Measurements from ENCODE around the gene SOX12.

DNA sequence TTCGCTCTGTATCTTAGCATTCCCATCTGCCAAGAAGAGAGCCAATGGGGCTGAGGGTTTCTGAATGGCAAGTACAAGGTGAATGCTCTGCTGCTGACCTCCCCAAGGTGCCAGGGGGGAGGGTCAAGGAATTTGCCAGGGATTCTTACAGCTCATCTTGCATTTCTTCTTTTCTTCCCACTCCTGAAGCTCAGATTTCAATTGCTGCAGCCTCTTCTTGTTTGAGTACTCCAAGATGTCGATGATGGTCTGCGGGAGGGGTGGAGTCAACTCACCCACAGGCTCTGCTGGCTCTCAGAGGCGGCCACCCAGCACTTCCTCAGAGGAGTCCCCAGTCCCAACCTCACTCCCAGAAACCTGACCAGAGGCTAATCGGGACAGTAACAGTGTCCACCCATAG lies 47.2 kb upstream of the SOX12 start:
- no peak for TF ChIP-seq EZH2 (IDR thresholded peaks at IDR 0.05; ENCODE audit: low read length)
- TF ChIP-seq, protein P1, sequence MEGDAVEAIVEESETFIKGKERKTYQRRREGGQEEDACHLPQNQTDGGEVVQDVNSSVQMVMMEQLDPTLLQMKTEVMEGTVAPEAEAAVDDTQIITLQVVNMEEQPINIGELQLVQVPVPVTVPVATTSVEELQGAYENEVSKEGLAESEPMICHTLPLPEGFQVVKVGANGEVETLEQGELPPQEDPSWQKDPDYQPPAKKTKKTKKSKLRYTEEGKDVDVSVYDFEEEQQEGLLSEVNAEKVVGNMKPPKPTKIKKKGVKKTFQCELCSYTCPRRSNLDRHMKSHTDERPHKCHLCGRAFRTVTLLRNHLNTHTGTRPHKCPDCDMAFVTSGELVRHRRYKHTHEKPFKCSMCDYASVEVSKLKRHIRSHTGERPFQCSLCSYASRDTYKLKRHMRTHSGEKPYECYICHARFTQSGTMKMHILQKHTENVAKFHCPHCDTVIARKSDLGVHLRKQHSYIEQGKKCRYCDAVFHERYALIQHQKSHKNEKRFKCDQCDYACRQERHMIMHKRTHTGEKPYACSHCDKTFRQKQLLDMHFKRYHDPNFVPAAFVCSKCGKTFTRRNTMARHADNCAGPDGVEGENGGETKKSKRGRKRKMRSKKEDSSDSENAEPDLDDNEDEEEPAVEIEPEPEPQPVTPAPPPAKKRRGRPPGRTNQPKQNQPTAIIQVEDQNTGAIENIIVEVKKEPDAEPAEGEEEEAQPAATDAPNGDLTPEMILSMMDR (optimal IDR thresholded peaks at IDR 0.05 in 1 of 3, IDR thresholded peaks at IDR 0.05 in 1 of 3, conservative IDR thresholded peaks at IDR 0.05 in 1 of 3; ENCODE audit: extremely low read depth in 1 of 3, insufficient read depth in 2 of 3, low read length in 3 of 3) = no peak
